ENCODE results near the gene SERINC3. TPM values are rescaled to one million over a fixed set of nuclear protein-coding genes. Genes with fewer than 3 reads are reported as not detected.

Gene SERINC3
- total and polyA plus RNA-seq, 2 donors (not counting 1 experiment from before 2014, with no cell fraction given) = 31.4 to 51.6 TPM

GRCh38 chr20:44468044-44468782 is 53.7 kb downstream of the SERINC3 start:
- H2AFZ ChIP-seq (ENCODE audit: insufficient read depth, low read depth, low read length, poor library complexity, severe bottlenecking) = no peak overlapping the region
- WGBS (ENCODE audit: insufficient coverage) = 84% methylated on average over 6 of the region's 8 CpGs

More at GRCh38 chr20:44468044-44468782, 53.7 kb downstream of the SERINC3 start:
- POLR2A ChIA-PET = no interaction called here
- no peak overlapping the region for H3K27ac ChIP-seq (ENCODE audit: low read length in 2 of 2)
- TF ChIP-seq EZH2 (IDR thresholded peaks at IDR 0.05; ENCODE audit: borderline replicate concordance, insufficient read depth, low read depth, low read length, poor library complexity, severe bottlenecking) (no peak), CTCF (IDR thresholded peaks at IDR 0.05) (no peak)
- Mint-ChIP-seq H3K27ac (no peak overlapping the region), H3K9me3 (ENCODE audit: insufficient read depth) (no peaks in the 10 kb centered on the region), H3K27me3 (peaks cover 10% of the 10 kb centered on the region), H3K4me3 (no peak overlapping the region), H3K4me1 (no peaks in the 10 kb centered on the region)
- no peak overlapping the region for H3K9ac ChIP-seq (ENCODE audit: low read length)
- DNase-seq (no peak), ATAC-seq (ENCODE audit: low read depth) (no peak)
- no peaks in the 10 kb centered on the region for H3K4me1 ChIP-seq (ENCODE audit: control insufficient read depth in 2 of 2, insufficient read depth in 2 of 2, low read length in 2 of 2)
- CTCF ChIA-PET = interaction anchor here (1.7 kb wide), 1 partner anchor 84 kb away, joined by 4 read pairs; no protein-coding TSS in a partner anchor
- H4K20me1 ChIP-seq (ENCODE audit: control insufficient read depth, insufficient read depth, low read length, poor library complexity, severe bottlenecking) = no peaks in the 10 kb centered on the region
- H3K27me3 ChIP-seq (replicated peaks in 1 of 4; ENCODE audit: control extremely low read depth in 1 of 4, control insufficient read depth in 3 of 4, insufficient read depth in 4 of 4, low read length in 3 of 4) = peaks cover 0 to 3% (median 0%) of the 10 kb centered on the region in 4 experiments
- H3K36me3 ChIP-seq (replicated peaks in 1 of 2; ENCODE audit: control extremely low read depth in 1 of 2, control insufficient read depth in 1 of 2, extremely low read depth in 1 of 2, insufficient read depth in 2 of 2, low read length in 1 of 2) = no peaks in the 10 kb centered on the region
- intact Hi-C loops (cut with micrococcal nuclease) = no loop called here
- no peaks in the 10 kb centered on the region for H3K9me3 ChIP-seq (ENCODE audit: control extremely low read depth in 1 of 3, control insufficient read depth in 2 of 3, insufficient read depth in 1 of 3, low read length in 2 of 3)
- no peak overlapping the region for H3K4me3 ChIP-seq (ENCODE audit: control extremely low read depth in 1 of 5, extremely low read depth in 1 of 5, insufficient read depth in 1 of 5, low read depth in 2 of 5, low read length in 4 of 5)
- no peaks in the 10 kb centered on the region for H3K79me2 ChIP-seq (ENCODE audit: control insufficient read depth, insufficient read depth, low read length)
- H3K4me2 ChIP-seq (replicated peaks; ENCODE audit: low read depth, low read length, poor library complexity, severe bottlenecking) = no peak overlapping the region

Data from B cell (primary cell).